Testis (tissue), 3 donors: Measurements from ENCODE around the gene EDA. TPM values are rescaled to one million over a fixed set of nuclear protein-coding genes. Genes with fewer than 3 reads are reported as not detected.

Experiments
- DNase-seq: peaks from one replicate; pipeline ENCODE4 v3.0.0-alpha.2; 2019
- H3K27ac ChIP-seq, 2 donors: fragments of 200-600 bp; sonication (generic); one replicate each; pipeline ENCODE4 v1.5.1; 2019
- H3K27me3 ChIP-seq: fragments of 200-600 bp; sonication (generic); one replicate; pipeline ENCODE4 v1.5.1; 2019
- H3K36me3 ChIP-seq: fragments of 200-600 bp; sonication (generic); one replicate; pipeline ENCODE4 v1.5.1; 2017; ENCODE audit warnings: low read depth; ENCODE audit errors: missing control alignments
- H3K4me1 ChIP-seq: fragments of 200-600 bp; sonication (generic); one replicate; pipeline ENCODE4 v1.5.1; 2019
- H3K4me3 ChIP-seq, 2 donors: fragments of 200-600 bp; sonication (generic); one replicate each; pipeline ENCODE4 v1.5.1; 2017 to 2019
- H3K9me3 ChIP-seq: fragments of 200-600 bp; sonication (generic); one replicate; pipeline ENCODE4 v1.5.1; 2017
- CTCF ChIP-seq, 3 experiments: fragments of 450-650 bp in 2 of 3; fragments of 200-600 bp in 1 of 3; sonication (generic) in 1 of 3; IDR thresholded peaks; one replicate each; pipeline ENCODE4 v1.5.1; 2016 to 2019; ENCODE audit warnings: antibody characterized with exemption in 3 of 3, mild to moderate bottlenecking in 2 of 3, moderate library complexity in 1 of 3
- POLR2A ChIP-seq: fragments of 450-650 bp; IDR thresholded peaks from one replicate; pipeline ENCODE4 v1.6.1; 2017; ENCODE audit warnings: antibody characterized with exemption, mild to moderate bottlenecking, moderate library complexity
- WGBS, 2 donors: methylation state at CpG; one replicate each; pipeline ENCODE4 v1.1.5; 2018; 5-methylcytosine and 5-hydroxymethylcytosine counted together
- intact Hi-C: fragments of 100-400 bp; cut with DNase I; formaldehyde crosslinking; loops from one replicate; pipeline ENCODE4 v1.15.1; 2023; ENCODE audit warnings: low total_unique reads
- polyA plus RNA-seq: library from polyadenylated mRNA; stranded (reverse); fragments of 350-450 nt; fragmentation: Illumina TruSeq; extraction: RNeasy Lipid Tissue Mini Kit (QIAGEN cat#74804); gene quantifications from one replicate; pipeline ENCODE4 v1.2.3, GENCODE V29; 2014; ENCODE audit warnings: low read depth, low replicate concordance; ENCODE audit not compliant: insufficient read depth
- total RNA-seq, 2 donors: library from RNA; depleted of rRNA; stranded (reverse); fragments of >200 nt; gene quantifications; one replicate each; pipeline ENCODE4 v1.2.3, GENCODE V29; 2016

The EDA gene
- total and polyA plus RNA-seq, 3 donors from 2014 or later: 3.0 to 4.6 (median 4.3) TPM

DNA sequence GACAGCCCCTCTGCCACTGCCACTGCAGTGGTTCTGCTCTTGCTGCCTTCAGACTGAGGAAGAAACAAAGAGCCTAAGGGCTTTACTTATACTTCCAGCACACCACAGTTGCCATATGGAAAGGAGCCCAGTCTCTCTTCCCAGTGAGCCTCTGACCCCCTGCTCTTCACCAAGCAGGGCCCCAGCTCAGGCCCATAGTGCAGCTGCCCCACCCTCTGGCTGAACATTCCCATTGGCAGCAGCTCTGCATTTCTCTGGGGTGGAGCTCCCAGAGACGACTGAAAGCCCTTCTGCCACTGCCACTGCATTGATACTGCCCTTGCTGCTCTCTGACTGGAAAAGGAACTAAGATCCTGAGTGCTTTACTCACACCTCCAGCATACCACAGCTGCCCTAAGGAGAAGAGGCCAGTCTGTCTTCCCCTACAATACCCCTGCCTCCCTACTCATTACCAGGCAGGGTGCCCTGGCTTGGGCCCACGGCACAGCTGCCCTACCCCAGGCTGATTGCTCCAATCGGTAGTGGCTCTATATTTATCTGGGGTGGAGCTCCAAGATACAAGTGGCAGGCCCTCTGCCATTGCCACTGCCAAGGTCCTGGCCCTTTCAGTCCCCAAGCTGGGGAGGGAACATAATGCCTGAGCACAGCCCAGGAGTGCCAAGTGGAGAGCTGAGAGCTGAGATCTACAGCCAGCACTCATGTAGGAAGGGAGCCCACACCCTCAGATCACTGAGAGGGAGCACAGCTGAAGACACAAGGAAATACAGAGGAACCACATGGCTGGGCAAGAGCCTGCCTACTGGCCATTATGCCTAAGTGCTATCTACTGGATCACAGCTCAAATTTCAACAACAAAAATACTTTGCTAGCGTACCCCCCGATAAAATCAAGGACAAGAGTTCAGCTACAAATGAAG lies 397.8 kb downstream of the EDA start:
- Histone ChIP-seq H3K27ac (no peak overlapping the region), H3K4me1 (no peaks in the 10 kb centered on the region), H3K4me3 (no peak overlapping the region), H3K27me3 (no peaks in the 10 kb centered on the region), H3K36me3 (no peaks in the 10 kb centered on the region), H3K9me3 (no peaks in the 10 kb centered on the region)
- TF ChIP-seq CTCF (IDR thresholded peaks at IDR 0.05) (no peak), POLR2A (no peak)
- 42 to 70% methylated on average over 4 of the region's 5 CpGs for WGBS, 2 donors
- intact Hi-C loops: no loop called here
- peak; percentile 21 for DNase-seq

DNA sequence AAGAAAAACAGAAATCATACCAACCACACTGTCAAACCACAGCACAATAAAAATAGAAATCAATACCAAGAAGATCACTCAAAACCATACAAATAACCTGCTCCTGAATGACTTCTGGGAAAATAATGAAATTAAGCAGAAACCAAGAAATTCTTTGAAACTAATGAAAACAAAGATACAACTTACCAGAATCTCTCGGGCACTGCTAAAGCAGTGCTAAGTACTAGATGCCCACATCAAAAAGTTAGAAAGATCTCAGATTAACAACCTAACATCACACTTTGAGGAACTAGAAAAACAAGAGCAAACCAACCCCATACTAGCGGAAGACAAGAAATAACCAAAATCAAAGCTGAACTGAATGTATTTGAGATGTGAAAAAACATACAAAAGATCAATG lies 400.6 kb downstream of the EDA start:
- WGBS, 2 donors: 91 to 100% methylated on average over 2 of the region's 2 CpGs
- no peak overlapping the region for H3K27ac ChIP-seq
- H3K4me1 ChIP-seq: no peaks in the 10 kb centered on the region
- intact Hi-C loops: no loop called here
- no peak for DNase-seq
- no peaks in the 10 kb centered on the region for H3K36me3 ChIP-seq
- no peaks in the 10 kb centered on the region for H3K27me3 ChIP-seq
- H3K4me3 ChIP-seq: no peak overlapping the region
- H3K9me3 ChIP-seq: no peaks in the 10 kb centered on the region
- no peak for TF ChIP-seq POLR2A
- TF ChIP-seq CTCF (IDR thresholded peaks at IDR 0.05): no peak

GRCh38 chrX:70022616-70023015 lies 406.7 kb downstream of the EDA start:
- TF ChIP-seq POLR2A: no peak
- TF ChIP-seq CTCF (IDR thresholded peaks at IDR 0.05): no peak
- H3K4me3 ChIP-seq: no peak overlapping the region
- no peaks in the 10 kb centered on the region for H3K27me3 ChIP-seq
- 91 to 98% methylated on average over 4 of the region's 4 CpGs for WGBS, 2 donors
- H3K36me3 ChIP-seq: no peaks in the 10 kb centered on the region
- intact Hi-C loops: no loop called here
- no peak for DNase-seq
- H3K9me3 ChIP-seq: no peaks in the 10 kb centered on the region
- H3K27ac ChIP-seq: no peak overlapping the region
- no peaks in the 10 kb centered on the region for H3K4me1 ChIP-seq

DNA sequence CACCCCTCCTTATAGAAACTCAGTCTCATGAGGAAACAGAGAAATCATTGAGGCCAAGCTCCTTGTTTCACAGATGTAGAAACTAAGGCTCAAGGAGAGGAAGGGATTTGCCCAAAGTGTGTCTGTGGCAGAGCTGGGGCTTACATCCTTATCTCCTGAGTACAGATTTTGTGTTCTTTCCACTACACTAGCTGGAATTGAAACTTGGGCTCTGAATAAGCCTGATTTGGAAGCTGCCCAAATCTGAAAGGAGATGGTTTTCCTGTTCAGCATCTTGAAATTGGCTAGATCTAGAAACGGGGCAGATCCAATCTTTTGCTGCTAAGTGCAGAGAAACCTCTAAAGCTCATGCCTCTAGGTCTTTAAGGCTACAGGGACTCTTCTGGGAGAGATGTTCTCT lies 409.6 kb downstream of the EDA start:
- no peak overlapping the region for H3K27ac ChIP-seq
- no peak for TF ChIP-seq CTCF (IDR thresholded peaks at IDR 0.05)
- no peak for TF ChIP-seq POLR2A
- no peaks in the 10 kb centered on the region for H3K36me3 ChIP-seq
- DNase-seq: no peak
- H3K9me3 ChIP-seq: no peaks in the 10 kb centered on the region
- no peaks in the 10 kb centered on the region for H3K27me3 ChIP-seq
- intact Hi-C loops: no loop called here
- H3K4me3 ChIP-seq: no peak overlapping the region
- 0 to 28% methylated on average over 1 of the region's 1 CpG for WGBS, 2 donors
- H3K4me1 ChIP-seq: no peaks in the 10 kb centered on the region
